ENCODE results near the gene SERPINE1.

Gene SERPINE1

DNA sequence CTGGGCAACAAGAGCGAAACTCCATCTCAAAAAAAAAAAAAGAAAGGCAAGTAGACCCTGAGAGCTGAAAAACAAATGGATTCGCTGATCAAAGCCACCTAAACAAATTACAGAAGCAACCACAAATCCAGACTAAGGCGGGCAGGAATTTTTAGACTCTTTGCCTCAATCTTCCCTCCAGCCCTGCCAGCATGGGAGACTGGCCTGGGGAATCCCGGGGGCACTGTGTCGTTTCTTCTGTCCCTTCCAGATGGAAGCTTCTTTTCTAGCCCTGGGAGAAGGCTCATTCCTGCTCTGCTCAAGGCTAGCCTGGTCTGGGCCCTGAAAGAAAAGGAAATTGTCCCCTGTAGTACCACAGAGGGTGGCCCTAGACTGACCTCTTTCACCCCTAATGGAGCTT, 15.6 kb upstream of the SERPINE1 start:
- CTCF ChIA-PET, result interaction anchor here (0.6 kb wide), 2 partner anchors 12 to 103 kb away, joined by 3 read pairs; no protein-coding TSS in a partner anchor
- H3K4me1 ChIP-seq (ENCODE audit: control insufficient read depth, insufficient read depth, low read length), result no peaks in the 10 kb centered on the region
- POLR2A ChIA-PET, result no interaction called here
- no peaks in the 10 kb centered on the region for H3K36me3 ChIP-seq (ENCODE audit: control insufficient read depth in 2 of 2, insufficient read depth in 1 of 2, low read length in 2 of 2)
- no peak for TF ChIP-seq ZNF391 (tag by site-specific recombination; IDR thresholded peaks at IDR 0.05; ENCODE audit: borderline replicate concordance, low read depth)
- TF ChIP-seq ZNF132 (tag by site-specific recombination; IDR thresholded peaks at IDR 0.05; ENCODE audit: borderline replicate concordance), result no peak
- TF ChIP-seq ZNF335 (tag by site-specific recombination; conservative IDR thresholded peaks at IDR 0.05), result no peak
- no peak for TF ChIP-seq ZNF548 (tag by site-specific recombination; IDR thresholded peaks at IDR 0.05)
- no peak for TF ChIP-seq ZNF248 (tag by site-specific recombination; IDR thresholded peaks at IDR 0.05)
- TF ChIP-seq ZNF747 (tag by site-specific recombination; IDR thresholded peaks at IDR 0.05), result no peak
- TF ChIP-seq ZNF140 (tag by site-specific recombination; IDR thresholded peaks at IDR 0.05), result no peak
- no peak for TF ChIP-seq ZNF221 (tag by site-specific recombination; IDR thresholded peaks at IDR 0.05; ENCODE audit: borderline replicate concordance)
- TF ChIP-seq ZNF121 (tag by site-specific recombination; IDR thresholded peaks at IDR 0.05), result no peak
- no peak for TF ChIP-seq ZNF112 (tag by site-specific recombination; IDR thresholded peaks at IDR 0.05)
- no peak for TF ChIP-seq SCRT2 (tag by site-specific recombination; IDR thresholded peaks at IDR 0.05)
- TF ChIP-seq ZNF394 (tag by site-specific recombination; IDR thresholded peaks at IDR 0.05; ENCODE audit: borderline replicate concordance), result no peak
- no peak for TF ChIP-seq HOXA7 (CRISPR knock-in tag; IDR thresholded peaks at IDR 0.05; ENCODE audit: borderline replicate concordance)
- TF ChIP-seq, protein P1, sequence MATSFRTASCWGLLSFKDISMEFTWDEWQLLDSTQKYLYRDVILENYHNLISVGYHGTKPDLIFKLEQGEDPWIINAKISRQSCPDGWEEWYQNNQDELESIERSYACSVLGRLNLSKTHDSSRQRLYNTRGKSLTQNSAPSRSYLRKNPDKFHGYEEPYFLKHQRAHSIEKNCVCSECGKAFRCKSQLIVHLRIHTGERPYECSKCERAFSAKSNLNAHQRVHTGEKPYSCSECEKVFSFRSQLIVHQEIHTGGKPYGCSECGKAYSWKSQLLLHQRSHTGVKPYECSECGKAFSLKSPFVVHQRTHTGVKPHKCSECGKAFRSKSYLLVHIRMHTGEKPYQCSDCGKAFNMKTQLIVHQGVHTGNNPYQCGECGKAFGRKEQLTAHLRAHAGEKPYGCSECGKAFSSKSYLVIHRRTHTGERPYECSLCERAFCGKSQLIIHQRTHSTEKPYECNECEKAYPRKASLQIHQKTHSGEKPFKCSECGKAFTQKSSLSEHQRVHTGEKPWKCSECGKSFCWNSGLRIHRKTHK (tag by site-specific recombination; IDR thresholded peaks at IDR 0.05), result no peak
- H3K27ac ChIP-seq (ENCODE audit: extremely low read depth, low read depth, low read length), result no peak overlapping the region
- no peak overlapping the region for H3K4me3 ChIP-seq (ENCODE audit: low read depth, low read length)
- H3K9me3 ChIP-seq (ENCODE audit: control insufficient read depth, insufficient read depth, low read depth, low read length), result no peaks in the 10 kb centered on the region

- no peak overlapping the region for H3K27ac ChIP-seq (ENCODE audit: extremely low read depth, low read depth, low read length)
- H3K4me3 ChIP-seq (ENCODE audit: low read depth, low read length), result no peak overlapping the region
- POLR2A ChIA-PET, result interaction anchor here (0.5 to 1.6 kb wide), 2 partner anchors 10 to 11 kb away, joined by 6 to 9 read pairs; no protein-coding TSS in a partner anchor
- CTCF ChIA-PET, result no interaction called here
- no peaks in the 10 kb centered on the region for H3K4me1 ChIP-seq (ENCODE audit: control insufficient read depth, insufficient read depth, low read length)
- no peaks in the 10 kb centered on the region for H3K9me3 ChIP-seq (ENCODE audit: control insufficient read depth, insufficient read depth, low read depth, low read length)
- no peaks in the 10 kb centered on the region for H3K36me3 ChIP-seq (ENCODE audit: control insufficient read depth in 2 of 2, insufficient read depth in 1 of 2, low read length in 2 of 2)
- TF ChIP-seq ATF2 (tag by site-specific recombination; IDR thresholded peaks at IDR 0.05; ENCODE audit: low read depth) (no peak), ZNF169 (tag by site-specific recombination; IDR thresholded peaks at IDR 0.05) (no peak), ZNF629 (tag by site-specific recombination; IDR thresholded peaks at IDR 0.05) (no peak), ZNF280C (tag by site-specific recombination; IDR thresholded peaks at IDR 0.05) (no peak), ZNF580 (tag by site-specific recombination; IDR thresholded peaks at IDR 0.05) (no peak), ZNF561 (tag by site-specific recombination; IDR thresholded peaks at IDR 0.05; ENCODE audit: borderline replicate concordance) (no peak), GLI4 (tag by site-specific recombination; IDR thresholded peaks at IDR 0.05) (no peak)
- TF ChIP-seq, protein P2, sequence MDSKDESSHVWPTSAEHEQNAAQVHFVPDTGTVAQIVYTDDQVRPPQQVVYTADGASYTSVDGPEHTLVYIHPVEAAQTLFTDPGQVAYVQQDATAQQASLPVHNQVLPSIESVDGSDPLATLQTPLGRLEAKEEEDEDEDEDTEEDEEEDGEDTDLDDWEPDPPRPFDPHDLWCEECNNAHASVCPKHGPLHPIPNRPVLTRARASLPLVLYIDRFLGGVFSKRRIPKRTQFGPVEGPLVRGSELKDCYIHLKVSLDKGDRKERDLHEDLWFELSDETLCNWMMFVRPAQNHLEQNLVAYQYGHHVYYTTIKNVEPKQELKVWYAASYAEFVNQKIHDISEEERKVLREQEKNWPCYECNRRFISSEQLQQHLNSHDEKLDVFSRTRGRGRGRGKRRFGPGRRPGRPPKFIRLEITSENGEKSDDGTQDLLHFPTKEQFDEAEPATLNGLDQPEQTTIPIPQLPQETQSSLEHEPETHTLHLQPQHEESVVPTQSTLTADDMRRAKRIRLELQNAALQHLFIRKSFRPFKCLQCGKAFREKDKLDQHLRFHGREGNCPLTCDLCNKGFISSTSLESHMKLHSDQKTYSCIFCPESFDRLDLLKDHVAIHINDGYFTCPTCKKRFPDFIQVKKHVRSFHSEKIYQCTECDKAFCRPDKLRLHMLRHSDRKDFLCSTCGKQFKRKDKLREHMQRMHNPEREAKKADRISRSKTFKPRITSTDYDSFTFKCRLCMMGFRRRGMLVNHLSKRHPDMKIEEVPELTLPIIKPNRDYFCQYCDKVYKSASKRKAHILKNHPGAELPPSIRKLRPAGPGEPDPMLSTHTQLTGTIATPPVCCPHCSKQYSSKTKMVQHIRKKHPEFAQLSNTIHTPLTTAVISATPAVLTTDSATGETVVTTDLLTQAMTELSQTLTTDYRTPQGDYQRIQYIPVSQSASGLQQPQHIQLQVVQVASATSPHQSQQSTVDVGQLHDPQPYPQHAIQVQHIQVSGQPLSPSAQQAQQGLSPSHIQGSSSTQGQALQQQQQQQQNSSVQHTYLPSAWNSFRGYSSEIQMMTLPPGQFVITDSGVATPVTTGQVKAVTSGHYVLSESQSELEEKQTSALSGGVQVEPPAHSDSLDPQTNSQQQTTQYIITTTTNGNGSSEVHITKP (tag by site-specific recombination; IDR thresholded peaks at IDR 0.05), result peak; percentile 29; the same call in 1 of the 2 replicates
Observed at GRCh38 chr7:101112233-101112632, 14.7 kb upstream of the SERPINE1 start.

Data from HEK293 (cell line).